Glomerular endothelial cell (primary cell): ENCODE data around the gene PRRC2B. TPM values are rescaled to one million over a fixed set of nuclear protein-coding genes. Genes with fewer than 3 reads are reported as not detected.
"Not testable (repeated sequence)": the region's sequence is repeated elsewhere in the genome, so short reads cannot be mapped to it uniquely, and the experiment has no call there.

Source experiments
- DNase-seq: peaks from one replicate; pipeline ENCODE4 v3.0.0-alpha.2; 2011; ENCODE audit warnings: low read depth, low spot score; ENCODE audit errors: extremely low read depth
- total RNA-seq: library from RNA; depleted of rRNA; stranded (reverse); fragments of >200 nt; gene quantifications from 2 replicates; pipeline ENCODE4 v1.2.3, GENCODE V29; 2015

The PRRC2B gene
- total RNA-seq, 1 donor from 2014 or later: 213 TPM

- no peak for DNase-seq
Measured at GRCh38 chr9:131385296-131385695, 8.6 kb upstream of the PRRC2B start.

DNA sequence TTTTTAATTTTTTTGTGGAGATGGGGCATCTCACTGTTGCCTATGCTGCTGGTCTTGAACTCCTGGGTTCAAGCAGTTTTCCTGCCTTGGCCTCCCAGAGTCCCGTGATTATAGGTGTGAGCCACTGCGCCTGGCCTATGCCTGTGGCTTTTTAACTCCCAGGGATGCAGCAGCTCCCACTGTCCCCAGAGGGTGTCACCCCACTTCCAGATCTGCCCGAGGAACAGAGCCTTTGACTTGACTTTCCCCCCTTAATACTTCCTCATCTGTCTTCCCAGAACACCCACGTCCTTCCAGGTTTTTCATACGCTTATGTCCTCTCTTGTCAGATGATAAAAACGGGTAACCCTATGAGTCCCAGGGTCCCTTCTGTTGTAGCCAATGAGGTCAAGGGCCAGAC lies 7.6 kb upstream of the PRRC2B start:
- DNase-seq: no peak

GRCh38 chr9:131387394-131387793 lies 6.5 kb upstream of the PRRC2B start:
- DNase-seq: no peak

- DNase-seq: no peak
Measured at GRCh38 chr9:131391020-131391419, 2.9 kb upstream of the PRRC2B start.

DNA sequence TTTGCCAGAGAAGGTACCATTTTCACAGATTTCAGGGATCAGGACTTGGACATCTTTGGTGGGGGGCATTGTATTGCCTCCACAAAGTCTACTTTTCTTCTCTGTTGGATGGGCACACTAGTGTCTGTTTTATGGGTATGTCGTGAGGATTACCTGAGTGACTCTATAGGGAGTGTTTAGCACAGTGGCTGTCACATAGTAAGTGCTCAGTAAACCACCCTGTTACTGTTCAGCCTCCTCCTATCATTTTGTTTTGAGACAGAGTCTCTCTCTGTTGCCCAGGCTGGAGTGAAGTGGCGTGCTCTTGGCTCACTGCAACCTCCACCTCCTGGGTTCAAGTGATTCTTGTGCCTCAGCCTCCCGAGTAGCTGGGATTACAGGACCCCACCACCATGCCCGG lies 2.4 kb upstream of the PRRC2B start:
- DNase-seq: no peak

GRCh38 chr9:131394464-131395156 lies 724 bp downstream of the PRRC2B start:
- no peak for DNase-seq

DNA sequence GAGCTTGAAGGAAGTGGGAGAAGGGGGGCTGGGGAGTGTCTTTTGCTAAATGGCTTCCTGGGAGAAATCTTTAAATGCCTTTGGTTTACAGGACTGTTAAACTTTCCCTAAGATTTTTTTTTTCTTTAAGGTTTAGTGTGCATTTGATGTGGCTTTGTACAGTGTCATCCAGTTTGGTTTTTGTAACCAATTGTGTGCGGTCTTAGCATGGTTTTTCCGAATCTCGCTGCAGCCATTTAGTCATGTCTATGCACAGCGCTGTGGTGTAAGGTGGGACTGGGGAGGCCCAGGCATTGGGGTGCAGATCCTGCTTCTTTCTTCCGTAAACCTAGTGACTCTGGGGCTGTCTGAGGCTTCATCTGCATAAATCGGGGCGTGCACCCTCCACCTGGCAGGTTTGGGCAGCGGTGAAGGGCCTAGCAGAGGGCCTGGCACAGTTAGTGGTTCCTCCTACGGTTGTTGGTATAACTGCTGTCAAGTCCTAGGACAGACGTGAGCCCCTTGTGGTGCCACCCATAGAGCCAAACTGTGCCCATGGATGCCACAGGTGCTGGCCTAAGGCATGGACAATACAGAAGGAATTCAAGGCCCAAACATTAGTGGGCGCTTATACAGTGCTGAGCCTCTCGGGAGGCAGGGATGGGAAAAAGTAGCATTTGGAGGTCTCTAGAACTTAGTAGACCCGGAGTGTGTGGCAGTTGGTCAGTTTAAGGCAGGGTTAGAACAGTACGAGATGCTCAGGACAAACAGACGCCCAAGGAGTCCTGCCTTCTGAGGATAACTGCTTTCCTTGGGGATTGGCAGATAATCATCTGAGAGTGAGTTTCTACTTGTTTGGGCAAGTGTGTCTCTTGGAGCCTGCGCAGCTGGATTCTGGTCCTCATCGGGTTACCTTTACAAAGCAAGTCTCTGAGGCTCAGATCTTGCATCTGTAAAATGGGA lies 1.5 kb downstream of the PRRC2B start:
- DNase-seq: no peak

DNA sequence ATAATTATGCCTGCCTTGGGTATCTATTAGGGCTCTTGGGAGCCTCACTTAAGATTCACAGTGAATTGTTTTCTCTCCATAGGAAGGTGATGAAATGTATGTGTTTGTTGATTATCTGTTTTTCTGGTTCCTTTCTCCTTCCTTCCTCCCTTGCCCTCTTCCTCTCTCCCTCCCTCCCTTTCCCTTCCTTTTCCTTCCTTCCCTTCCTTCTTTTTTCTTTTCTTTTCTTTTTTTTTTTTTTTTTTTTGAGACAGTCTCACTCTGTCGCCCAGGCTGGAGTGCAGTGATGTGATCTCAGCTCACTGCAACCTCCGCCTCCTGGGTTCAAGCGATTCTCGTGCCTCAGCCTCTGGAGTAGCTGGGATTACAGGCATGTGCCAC lies 2.2 kb downstream of the PRRC2B start:
- not testable (repeated sequence) for DNase-seq

- DNase-seq: no peak
Measured at GRCh38 chr9:131396626-131397025, 2.7 kb downstream of the PRRC2B start.

DNA sequence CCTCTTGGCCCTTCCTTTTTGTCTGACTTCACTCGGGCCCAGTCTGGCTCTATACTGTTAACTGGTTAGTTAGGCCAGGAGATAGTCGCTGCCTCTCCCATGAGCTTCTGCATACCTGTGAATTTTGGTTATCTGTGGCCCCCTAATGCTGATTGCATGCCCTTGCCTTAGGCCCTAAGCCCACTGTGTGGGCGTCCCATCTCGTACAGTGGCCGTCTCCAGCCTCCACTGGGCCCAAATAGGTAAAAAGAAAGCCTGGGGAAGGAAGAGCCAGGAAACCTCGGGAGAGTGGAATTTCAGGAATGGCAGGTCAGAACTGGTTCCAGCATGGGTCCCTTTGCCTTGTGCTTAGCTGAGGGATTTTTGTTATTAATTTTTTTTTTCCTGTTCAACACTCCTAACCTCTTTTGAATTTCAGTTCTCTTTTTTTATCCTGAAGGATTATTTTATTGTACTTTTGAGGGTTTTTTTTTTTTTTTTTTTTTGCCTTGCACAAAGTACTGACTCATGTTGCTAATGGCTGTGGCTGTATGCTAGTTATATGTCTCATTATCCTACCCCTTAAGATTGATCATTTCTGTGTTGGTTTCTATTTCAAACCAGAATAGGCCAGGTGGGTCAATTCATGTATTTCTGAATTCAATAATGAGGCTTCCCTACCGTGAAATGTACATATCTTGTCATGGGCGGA lies 3.4 kb downstream of the PRRC2B start:
- no peak for DNase-seq

DNA sequence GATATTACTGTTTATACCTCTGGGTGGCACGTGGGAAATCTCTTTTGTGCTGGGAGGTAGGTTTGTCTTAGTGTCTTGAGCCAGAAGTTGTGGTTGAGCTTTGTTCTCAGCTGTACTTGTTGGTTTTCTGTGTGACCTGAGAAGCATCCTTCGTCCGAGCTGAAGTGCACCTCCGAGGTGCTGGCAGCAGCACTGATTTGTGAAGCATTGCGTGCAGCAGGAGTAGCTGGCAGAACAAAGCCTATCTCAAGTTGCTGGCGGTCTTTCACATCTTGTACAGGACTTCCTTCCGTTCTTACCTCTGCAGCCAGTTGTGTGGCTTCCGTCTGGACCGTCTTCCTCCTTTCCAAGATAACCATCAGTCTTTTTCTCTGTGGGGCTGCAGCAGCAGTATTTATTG lies 4.3 kb downstream of the PRRC2B start:
- DNase-seq: no peak

- DNase-seq: no peak
Measured at GRCh38 chr9:131399972-131400371, 6.1 kb downstream of the PRRC2B start.

DNA sequence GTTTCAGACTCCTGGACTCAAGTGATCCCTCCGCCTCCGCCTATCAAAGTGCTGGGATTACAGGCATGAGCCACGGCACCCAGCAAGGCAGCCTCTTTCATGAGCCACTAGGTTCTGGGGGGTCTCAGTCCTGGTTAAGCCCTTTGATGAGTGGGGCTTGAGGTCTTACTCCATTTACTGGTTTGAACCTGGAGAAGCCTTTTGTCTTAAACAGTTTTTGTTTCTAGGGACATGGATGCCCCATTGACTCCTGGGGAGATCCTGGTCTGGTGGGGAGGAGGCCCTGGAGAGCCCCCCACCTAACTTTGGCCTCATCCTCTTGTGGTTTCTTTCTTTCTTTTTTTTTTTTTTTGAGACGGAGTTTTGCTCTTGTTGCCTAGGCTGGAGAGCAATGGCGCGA lies 6.7 kb downstream of the PRRC2B start:
- DNase-seq: no peak

GRCh38 chr9:131402073-131402472 lies 8.2 kb downstream of the PRRC2B start:
- no peak for DNase-seq

DNA sequence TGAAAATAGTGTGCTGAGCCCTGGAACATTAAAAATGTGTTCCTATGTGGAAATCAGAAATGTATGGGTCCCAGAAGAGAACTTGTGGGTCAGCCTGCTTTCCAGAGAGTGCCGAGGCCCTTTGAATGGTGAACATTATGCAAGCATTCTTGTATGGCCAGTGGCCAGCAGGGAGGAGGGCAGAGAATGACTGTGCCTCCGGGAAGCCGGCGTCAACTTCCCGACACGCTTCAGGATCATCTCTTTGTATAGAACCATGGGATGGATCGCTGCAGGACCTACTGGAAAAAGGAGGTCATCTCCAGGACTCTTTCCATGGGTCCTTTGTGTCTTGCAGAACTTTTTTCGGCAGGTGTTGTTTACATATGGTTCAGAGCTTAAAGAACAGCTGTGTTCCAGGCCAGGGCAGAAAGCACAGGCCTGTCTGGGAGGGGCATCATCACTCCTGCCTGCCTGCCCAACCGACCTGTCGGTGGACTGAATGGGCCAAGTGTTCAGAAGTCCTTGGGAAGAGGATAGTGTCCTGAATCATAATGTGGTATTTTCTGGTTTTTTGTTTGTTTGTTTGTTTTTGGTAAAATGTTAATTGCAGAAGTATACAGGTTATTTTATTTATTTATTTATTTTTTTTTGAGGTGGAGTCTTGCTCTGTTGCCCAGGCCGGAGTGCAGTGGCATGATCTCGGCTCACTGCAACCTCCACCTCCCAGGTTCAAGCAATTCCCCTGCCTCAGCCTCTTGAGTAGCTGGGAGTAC lies 9.0 kb downstream of the PRRC2B start:
- DNase-seq: no peak

DNA sequence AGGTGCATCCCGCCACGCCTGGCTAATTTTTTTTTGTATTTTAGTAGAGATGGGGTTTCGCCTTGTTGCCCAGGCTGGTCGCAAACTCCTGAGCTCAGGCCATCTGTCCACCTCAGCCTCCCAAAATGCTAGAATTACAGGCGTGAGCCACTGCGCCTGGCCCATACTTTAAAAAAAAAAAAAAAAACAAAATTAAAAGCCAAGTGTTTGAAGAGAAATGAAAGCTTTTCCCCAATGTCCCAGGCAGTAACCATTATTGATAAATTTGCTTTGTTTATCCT lies 9.5 kb downstream of the PRRC2B start:
- no peak for DNase-seq

- no peak for DNase-seq
Measured at GRCh38 chr9:131404581-131404980, 10.7 kb downstream of the PRRC2B start.

DNA sequence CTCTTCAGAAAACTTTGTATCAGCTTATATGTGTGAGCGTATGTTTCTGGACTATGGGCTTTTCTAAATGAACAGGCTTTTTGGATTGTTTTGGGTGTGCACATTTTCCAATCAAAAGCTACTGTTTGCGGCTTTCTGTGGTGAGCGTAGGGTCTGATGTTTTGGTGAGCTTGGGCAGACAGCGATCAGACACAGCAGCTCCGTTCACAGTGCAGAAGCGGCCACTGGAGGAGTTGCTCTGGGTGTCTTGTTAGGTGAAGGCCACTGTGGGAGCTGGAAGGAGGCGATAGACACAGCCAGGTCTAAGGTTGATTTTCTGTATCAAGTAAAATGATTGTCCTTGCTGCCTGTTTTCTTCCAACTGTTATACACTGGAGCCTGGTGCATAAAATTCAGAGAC lies 11.1 kb downstream of the PRRC2B start:
- DNase-seq: no peak

GRCh38 chr9:131405428-131405827 lies 11.5 kb downstream of the PRRC2B start:
- no peak for DNase-seq

- DNase-seq: no peak
Measured at GRCh38 chr9:131405858-131406537, 12.1 kb downstream of the PRRC2B start.
